Vagina (tissue), 2 donors: ENCODE measurements around the gene LIMD2.

Experiments used
- POLR2A ChIP-seq, 2 donors: fragments of 450-650 bp; IDR thresholded peaks; one replicate each; pipeline ENCODE4 v1.6.1; 2017; ENCODE audit warnings: antibody characterized with exemption in 2 of 2, mild to moderate bottlenecking in 2 of 2, moderate library complexity in 2 of 2
- POLR2AphosphoS5 ChIP-seq, 2 donors: sonication (generic); formaldehyde crosslinking; IDR thresholded peaks; one replicate each; pipeline ENCODE4 v1.9.0; 2017; ENCODE audit warnings: antibody characterized with exemption in 2 of 2, mild to moderate bottlenecking in 2 of 2, low read depth in 1 of 2; ENCODE audit not compliant: insufficient read depth in 1 of 2
- TF ChIP-seq, protein P1 (sequence below), 3 experiments: fragments of 450-650 bp in 2 of 3; fragments of 200-600 bp in 1 of 3; sonication (generic) in 1 of 3; IDR thresholded peaks; one replicate each; pipeline ENCODE4 v1.5.1; 2017 to 2019; ENCODE audit warnings: antibody characterized with exemption in 3 of 3, mild to moderate bottlenecking in 2 of 3, moderate library complexity in 2 of 3

DNA sequence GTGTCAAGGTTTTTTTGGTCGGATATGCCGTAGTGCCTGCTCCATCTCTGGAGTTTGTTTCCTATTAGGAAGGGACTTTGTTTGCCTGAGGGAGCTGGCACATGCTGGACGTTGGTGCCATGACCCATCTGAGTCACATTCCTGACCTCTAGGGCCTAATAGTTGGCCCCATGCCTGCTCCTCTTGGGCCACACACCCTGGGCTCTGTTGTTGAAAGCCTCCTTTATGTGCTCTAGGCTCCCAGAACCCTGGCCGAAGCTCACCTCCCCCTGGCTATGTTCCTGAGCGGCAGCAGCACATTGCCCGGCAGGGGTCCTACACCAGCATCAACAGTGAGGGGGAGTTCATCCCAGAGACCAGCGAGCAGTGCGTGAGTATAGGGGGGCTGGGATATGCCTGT, 18.4 kb downstream of the LIMD2 start:
- TF ChIP-seq, protein P1, sequence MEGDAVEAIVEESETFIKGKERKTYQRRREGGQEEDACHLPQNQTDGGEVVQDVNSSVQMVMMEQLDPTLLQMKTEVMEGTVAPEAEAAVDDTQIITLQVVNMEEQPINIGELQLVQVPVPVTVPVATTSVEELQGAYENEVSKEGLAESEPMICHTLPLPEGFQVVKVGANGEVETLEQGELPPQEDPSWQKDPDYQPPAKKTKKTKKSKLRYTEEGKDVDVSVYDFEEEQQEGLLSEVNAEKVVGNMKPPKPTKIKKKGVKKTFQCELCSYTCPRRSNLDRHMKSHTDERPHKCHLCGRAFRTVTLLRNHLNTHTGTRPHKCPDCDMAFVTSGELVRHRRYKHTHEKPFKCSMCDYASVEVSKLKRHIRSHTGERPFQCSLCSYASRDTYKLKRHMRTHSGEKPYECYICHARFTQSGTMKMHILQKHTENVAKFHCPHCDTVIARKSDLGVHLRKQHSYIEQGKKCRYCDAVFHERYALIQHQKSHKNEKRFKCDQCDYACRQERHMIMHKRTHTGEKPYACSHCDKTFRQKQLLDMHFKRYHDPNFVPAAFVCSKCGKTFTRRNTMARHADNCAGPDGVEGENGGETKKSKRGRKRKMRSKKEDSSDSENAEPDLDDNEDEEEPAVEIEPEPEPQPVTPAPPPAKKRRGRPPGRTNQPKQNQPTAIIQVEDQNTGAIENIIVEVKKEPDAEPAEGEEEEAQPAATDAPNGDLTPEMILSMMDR (IDR thresholded peaks at IDR 0.05) = no peak
- TF ChIP-seq POLR2AphosphoS5 (IDR thresholded peaks at IDR 0.05; ENCODE audit: insufficient read depth in 1 of 2, low read depth in 1 of 2) = no peak
- TF ChIP-seq POLR2A (IDR thresholded peaks at IDR 0.05) = no peak
